Measurements from ENCODE around the gene INO80C.

The INO80C gene

GRCh38 chr18:35513181-35513936 is 15.6 kb upstream of the INO80C start:
- DNase-seq (ENCODE audit: low read depth in 2 of 2): no peak

GRCh38 chr18:35512761-35513160 is 15.0 kb upstream of the INO80C start:
- no peak for DNase-seq (ENCODE audit: low read depth in 2 of 2)

GRCh38 chr18:35511833-35512232 is 14.1 kb upstream of the INO80C start:
- DNase-seq (ENCODE audit: low read depth in 2 of 2): no peak

GRCh38 chr18:35511428-35511827 is 13.7 kb upstream of the INO80C start:
- no peak for DNase-seq (ENCODE audit: low read depth in 2 of 2)

- DNase-seq (ENCODE audit: low read depth in 2 of 2): no peak
Measured at GRCh38 chr18:35510076-35510651, 12.4 kb upstream of the INO80C start.

- no peak for DNase-seq (ENCODE audit: low read depth in 2 of 2)
Measured at GRCh38 chr18:35508746-35509338, 11.1 kb upstream of the INO80C start.

GRCh38 chr18:35508030-35508429 is 10.3 kb upstream of the INO80C start:
- no peak for DNase-seq (ENCODE audit: low read depth in 2 of 2)

- DNase-seq (ENCODE audit: low read depth in 2 of 2): no peak
Measured at GRCh38 chr18:35507623-35508022, 9.9 kb upstream of the INO80C start.

GRCh38 chr18:35507192-35507591 is 9.4 kb upstream of the INO80C start:
- no peak for DNase-seq (ENCODE audit: low read depth in 2 of 2)

GRCh38 chr18:35506024-35506712 is 8.4 kb upstream of the INO80C start:
- no peak for DNase-seq (ENCODE audit: low read depth in 2 of 2)

GRCh38 chr18:35504996-35505395 is 7.2 kb upstream of the INO80C start:
- DNase-seq (ENCODE audit: low read depth in 2 of 2): no peak

GRCh38 chr18:35502052-35502451 is 4.3 kb upstream of the INO80C start:
- DNase-seq (ENCODE audit: low read depth in 2 of 2): no peak

- no peak for DNase-seq (ENCODE audit: low read depth in 2 of 2)
Measured at GRCh38 chr18:35501369-35501768, 3.6 kb upstream of the INO80C start.

- DNase-seq (ENCODE audit: low read depth in 2 of 2): no peak
Measured at GRCh38 chr18:35500113-35500512, 2.4 kb upstream of the INO80C start.

GRCh38 chr18:35497027-35497369 is 762 bp downstream of the INO80C start:
- no peak for DNase-seq (ENCODE audit: low read depth in 2 of 2)

- no peak for DNase-seq (ENCODE audit: low read depth in 2 of 2)
Measured at GRCh38 chr18:35495536-35496314, 2.0 kb downstream of the INO80C start.

- no peak for DNase-seq (ENCODE audit: low read depth in 2 of 2)
Measured at GRCh38 chr18:35494251-35495220, 3.2 kb downstream of the INO80C start.

- DNase-seq (ENCODE audit: low read depth in 2 of 2): no peak
Measured at GRCh38 chr18:35491700-35492077, 6.1 kb downstream of the INO80C start.

- no peak for DNase-seq (ENCODE audit: low read depth in 2 of 2)
Measured at GRCh38 chr18:35490894-35491699, 6.7 kb downstream of the INO80C start.

- DNase-seq (ENCODE audit: low read depth in 2 of 2): no peak
Measured at GRCh38 chr18:35489913-35490490, 7.8 kb downstream of the INO80C start.
